Calu3 (cell line): Measurements from ENCODE around the gene TWF2. TPM values are rescaled to one million over a fixed set of nuclear protein-coding genes. Genes with fewer than 3 reads are reported as not detected.

Experiments
- BruUV-seq: library from RNA; stranded (reverse); fragments of 400-500 nt; replicated peaks from 2 replicates; lab custom pipeline; 2021; lab: Mats Ljungman, UMichigan
- CTCF ChIA-PET: fragments of 300-600 bp; sonication (Branson Sonifier 250); formaldehyde crosslinking; loops from one replicate; lab custom pipeline; 2022; ENCODE audit warnings: antibody characterized with exemption; lab: Charles Lee
- DNase-seq: peaks from one replicate; pipeline ENCODE4 v3.0.0; 2022
- H3K27ac Mint-ChIP-seq: one replicate; pipeline ENCODE4 v1.8.0; 2022; ENCODE audit warnings: mixed read lengths; ENCODE audit not compliant: unreplicated experiment
- H3K27me3 Mint-ChIP-seq: one replicate; pipeline ENCODE4 v1.8.0; 2022; ENCODE audit warnings: mixed read lengths; ENCODE audit not compliant: unreplicated experiment
- H3K36me3 Mint-ChIP-seq: one replicate; pipeline ENCODE4 v1.8.0; 2022; ENCODE audit warnings: mild to moderate bottlenecking, moderate library complexity, mixed read lengths; ENCODE audit not compliant: insufficient read depth, unreplicated experiment
- H3K4me1 Mint-ChIP-seq: one replicate; pipeline ENCODE4 v1.8.0; 2022; ENCODE audit warnings: mild to moderate bottlenecking, low read depth, mixed read lengths; ENCODE audit not compliant: unreplicated experiment
- H3K4me3 Mint-ChIP-seq: one replicate; pipeline ENCODE4 v1.8.0; 2022; ENCODE audit warnings: mild to moderate bottlenecking, low read depth, moderate library complexity, mixed read lengths; ENCODE audit not compliant: unreplicated experiment
- H3K9me3 Mint-ChIP-seq: one replicate; pipeline ENCODE4 v1.8.0; 2022; ENCODE audit warnings: low read depth, mixed read lengths; ENCODE audit not compliant: unreplicated experiment
- intact Hi-C: fragments of 100-400 bp; cut with micrococcal nuclease; formaldehyde crosslinking; loops from one replicate; pipeline ENCODE4 v1.10.0; 2022; ENCODE audit not compliant: unreplicated experiment
- total RNA-seq: library from RNA; stranded (reverse); gene quantifications from 2 replicates; pipeline ENCODE4 v1.2.3, GENCODE V29; 2022
- TF ChIP-seq, protein P1 (sequence below): fragments of 200-600 bp; IDR thresholded peaks from one replicate; pipeline ENCODE4 v1.8.0; 2022; ENCODE audit warnings: antibody characterized with exemption; ENCODE audit not compliant: unreplicated experiment

TWF2 gene
- total RNA-seq, 1 experiment from 2014 or later = 49.1 TPM

DNA sequence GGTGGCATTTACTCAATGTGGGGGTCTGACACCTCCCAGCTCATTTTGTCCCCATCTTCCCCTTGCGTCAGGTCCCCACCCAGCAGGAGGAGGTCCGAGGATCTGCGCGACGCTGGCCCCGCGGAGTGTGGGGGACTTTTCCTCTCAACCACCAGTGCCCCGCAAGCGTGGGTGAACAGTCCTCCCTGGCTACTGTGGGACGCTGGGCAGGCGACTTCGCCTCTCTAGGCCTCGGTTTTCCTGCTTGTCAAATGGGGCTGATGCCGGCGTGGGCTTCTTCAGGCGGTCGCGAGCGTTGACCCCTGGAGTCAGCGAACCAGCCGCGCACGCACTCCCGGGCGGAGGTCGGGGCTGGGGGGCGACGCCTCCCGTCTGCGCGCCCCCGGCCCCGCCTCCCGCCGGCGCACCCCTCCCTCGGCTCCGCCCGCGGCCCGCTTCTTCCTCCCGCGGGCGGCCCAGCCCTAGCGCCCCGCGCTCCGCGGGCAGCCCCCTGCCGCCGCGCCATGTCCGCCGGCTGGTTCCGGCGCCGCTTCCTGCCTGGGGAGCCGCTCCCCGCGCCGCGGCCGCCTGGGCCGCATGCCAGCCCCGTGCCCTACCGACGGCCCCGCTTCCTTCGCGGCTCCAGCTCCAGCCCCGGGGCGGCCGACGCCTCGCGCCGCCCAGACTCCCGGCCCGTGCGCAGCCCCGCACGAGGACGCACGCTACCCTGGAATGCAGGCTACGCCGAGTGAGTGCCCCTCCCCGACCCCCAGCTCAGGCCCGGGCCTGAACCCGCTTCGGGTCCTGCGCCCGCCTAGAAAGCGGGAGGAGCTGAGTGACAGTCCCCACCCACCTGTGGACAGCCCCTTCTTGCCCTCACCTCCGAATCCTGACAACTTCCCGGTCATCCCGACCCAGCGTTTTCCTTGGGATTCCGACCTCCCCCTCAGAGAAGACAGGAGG, 6.6 kb upstream of the TWF2 start, which contains the start of gene PPM1M:
Gene PPM1M (plus strand): TSS at position 438 of the 942 bp plus-strand sequence. CDS start 66 bp downstream, at position 504.
- DNase-seq = peak; percentile 58
- Mint-ChIP-seq H3K36me3 (peaks cover 45% of the 10 kb centered on the region), H3K9me3 (no peaks in the 10 kb centered on the region), H3K4me3 (peak within 1 kb of the TSS; percentile 49), H3K4me1 (peaks cover 7% of the 10 kb centered on the region), H3K27ac (no peak within 1 kb of the TSS), H3K27me3 (no peaks in the 10 kb centered on the region)
- intact Hi-C loops = no loop called here
- BruUV-seq = no TSS peak
- CTCF ChIA-PET = interaction anchor here (0.6 kb wide), 1 partner anchor 254 kb away, joined by 3 read pairs; no protein-coding TSS in a partner anchor
- TF ChIP-seq, protein P1, sequence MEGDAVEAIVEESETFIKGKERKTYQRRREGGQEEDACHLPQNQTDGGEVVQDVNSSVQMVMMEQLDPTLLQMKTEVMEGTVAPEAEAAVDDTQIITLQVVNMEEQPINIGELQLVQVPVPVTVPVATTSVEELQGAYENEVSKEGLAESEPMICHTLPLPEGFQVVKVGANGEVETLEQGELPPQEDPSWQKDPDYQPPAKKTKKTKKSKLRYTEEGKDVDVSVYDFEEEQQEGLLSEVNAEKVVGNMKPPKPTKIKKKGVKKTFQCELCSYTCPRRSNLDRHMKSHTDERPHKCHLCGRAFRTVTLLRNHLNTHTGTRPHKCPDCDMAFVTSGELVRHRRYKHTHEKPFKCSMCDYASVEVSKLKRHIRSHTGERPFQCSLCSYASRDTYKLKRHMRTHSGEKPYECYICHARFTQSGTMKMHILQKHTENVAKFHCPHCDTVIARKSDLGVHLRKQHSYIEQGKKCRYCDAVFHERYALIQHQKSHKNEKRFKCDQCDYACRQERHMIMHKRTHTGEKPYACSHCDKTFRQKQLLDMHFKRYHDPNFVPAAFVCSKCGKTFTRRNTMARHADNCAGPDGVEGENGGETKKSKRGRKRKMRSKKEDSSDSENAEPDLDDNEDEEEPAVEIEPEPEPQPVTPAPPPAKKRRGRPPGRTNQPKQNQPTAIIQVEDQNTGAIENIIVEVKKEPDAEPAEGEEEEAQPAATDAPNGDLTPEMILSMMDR = no peak

DNA sequence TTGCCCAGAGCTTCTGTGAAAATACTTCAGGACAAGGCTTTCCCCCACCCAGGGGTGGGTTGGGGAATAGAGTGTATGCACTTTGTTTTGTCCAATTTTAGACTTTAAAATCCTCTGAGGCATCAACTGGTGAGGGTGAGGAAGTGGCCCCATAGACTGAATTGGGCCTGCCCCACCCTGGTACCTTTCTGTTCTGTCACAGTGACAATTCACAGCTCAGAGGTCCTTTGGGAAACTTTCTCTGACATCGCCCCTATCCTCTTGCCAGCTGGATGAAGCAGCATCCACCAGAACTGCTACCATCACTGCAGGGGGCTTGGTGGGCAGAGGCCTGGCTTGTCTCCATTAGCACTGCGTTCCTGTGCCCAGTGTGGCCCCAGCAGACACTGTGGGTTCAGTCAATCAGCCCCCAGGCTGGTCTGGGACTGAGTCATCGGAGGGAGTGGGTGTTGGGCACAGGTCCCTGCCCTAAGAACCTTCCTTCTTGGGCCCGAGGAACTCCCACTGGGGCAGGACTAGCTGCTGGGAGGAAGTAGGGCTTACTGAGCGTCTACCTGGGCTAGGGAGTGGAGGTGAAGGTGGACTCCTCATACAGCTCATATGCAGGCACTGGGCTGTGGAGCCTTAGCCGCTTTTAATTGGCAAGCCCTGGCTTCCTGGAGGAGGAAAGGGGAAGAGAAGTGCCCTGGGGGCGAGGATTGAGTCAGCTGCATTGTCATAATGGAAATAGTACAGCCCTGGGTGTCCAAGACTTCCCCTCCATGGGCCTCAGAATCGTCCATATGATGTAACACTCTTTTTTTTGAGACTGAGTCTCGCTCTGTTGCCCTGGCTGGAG, 5.1 kb upstream of the TWF2 start:
- Mint-ChIP-seq H3K36me3 (peaks cover 51% of the 10 kb centered on the region), H3K27me3 (no peaks in the 10 kb centered on the region), H3K9me3 (no peaks in the 10 kb centered on the region), H3K4me3 (peak overlapping the region; percentile 26), H3K27ac (peak overlapping the region; percentile 41), H3K4me1 (peaks cover 22% of the 10 kb centered on the region)
- peak; percentile 52 for DNase-seq
- TF ChIP-seq, protein P1 = no peak
- intact Hi-C loops = no loop called here
- BruUV-seq = no TSS peak
- CTCF ChIA-PET = interaction anchor here (0.6 kb wide), 1 partner anchor 145 kb away, joined by 4 read pairs; no protein-coding TSS in a partner anchor

DNA sequence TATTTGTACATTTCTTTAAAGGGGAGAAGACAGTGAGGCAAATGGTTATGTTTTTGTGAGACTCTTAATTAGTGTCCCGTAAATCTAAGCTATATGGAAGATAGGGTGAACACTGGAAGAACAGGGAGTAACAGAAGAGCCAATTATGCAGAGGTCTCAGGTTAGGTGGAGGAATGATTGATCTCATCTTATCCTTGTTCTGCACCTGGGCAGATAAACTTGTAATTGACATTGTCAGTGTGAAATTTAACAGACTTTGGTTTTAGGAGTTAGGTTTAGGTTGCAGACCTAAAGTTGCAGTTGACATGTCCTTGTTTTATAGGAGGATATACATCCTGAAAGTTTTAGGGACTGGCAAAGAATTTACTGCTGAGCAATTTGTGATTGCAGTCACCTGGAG, 3.1 kb upstream of the TWF2 start:
- no peak for DNase-seq
- Mint-ChIP-seq H3K9me3 (no peaks in the 10 kb centered on the region), H3K4me3 (no peak overlapping the region), H3K36me3 (peaks cover 54% of the 10 kb centered on the region), H3K27me3 (no peaks in the 10 kb centered on the region), H3K4me1 (peaks cover 22% of the 10 kb centered on the region), H3K27ac (no peak overlapping the region)
- TF ChIP-seq, protein P1 = no peak
- BruUV-seq = no TSS peak
- intact Hi-C loops = no loop called here
- CTCF ChIA-PET = no interaction called here

DNA sequence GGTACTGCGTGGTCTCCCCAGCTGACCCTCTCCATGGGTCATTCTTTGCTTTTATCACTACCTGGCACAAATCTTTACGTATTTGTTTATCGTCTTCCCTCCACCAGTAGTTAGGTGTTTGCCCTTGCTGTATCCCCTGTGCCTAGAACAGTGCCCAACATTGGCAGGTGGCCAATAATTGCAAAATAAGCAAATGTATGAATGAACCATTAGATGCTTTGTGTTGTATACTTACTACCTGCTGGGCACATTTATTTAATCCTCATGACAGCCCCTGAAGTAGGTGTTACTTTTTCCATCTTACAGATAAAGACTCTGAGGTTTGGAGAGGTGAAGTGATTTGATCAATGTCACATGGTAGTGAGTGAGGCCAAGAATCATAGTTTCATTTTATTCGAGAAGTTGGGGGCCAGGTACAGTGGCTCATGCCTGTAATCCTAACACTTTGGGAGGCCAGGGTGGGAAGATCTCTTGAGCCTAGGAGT, 2.0 kb upstream of the TWF2 start:
- peak overlapping the region; percentile 87 for H3K4me3 Mint-ChIP-seq
- no peaks in the 10 kb centered on the region for H3K9me3 Mint-ChIP-seq
- TF ChIP-seq, protein P1 = no peak
- CTCF ChIA-PET = interaction anchor here (0.5 to 1.2 kb wide), 5 partner anchors 9 to 98 kb away, joined by 4 to 6 read pairs (median 4); no protein-coding TSS in a partner anchor
- H3K27me3 Mint-ChIP-seq = no peaks in the 10 kb centered on the region
- H3K27ac Mint-ChIP-seq = peak overlapping the region; percentile 89
- H3K36me3 Mint-ChIP-seq = peaks cover 50% of the 10 kb centered on the region
- BruUV-seq = no TSS peak
- no peak for DNase-seq
- peaks cover 22% of the 10 kb centered on the region for H3K4me1 Mint-ChIP-seq
- intact Hi-C loops = no loop called here
